SU-DHL-6 (cell line): ENCODE measurements around the gene CLPSL2.
"Not testable (repeated sequence)": the region's sequence is repeated elsewhere in the genome, so short reads cannot be mapped to it uniquely, and the experiment has no call there.

Experiments used
- H2AFZ ChIP-seq: fragments of 200-600 bp; sonication (generic); 2 replicates; pipeline ENCODE4 v1.6.1; 2014; ENCODE audit warnings: low read depth, mild to moderate bottlenecking, moderate library complexity, mixed read lengths, antibody characterized with exemption, low read length; ENCODE audit not compliant: severe bottlenecking
- H3F3A ChIP-seq: fragments of 200-600 bp; shearing (Covaris generic); 2 replicates; pipeline ENCODE4 v1.6.0; 2016; ENCODE audit warnings: antibody characterized with exemption, mild to moderate bottlenecking; ENCODE audit not compliant: insufficient read depth
- H3K27ac ChIP-seq: fragments of 200-600 bp; sonication (generic); 2 replicates; pipeline ENCODE4 v1.5.1; 2016; ENCODE audit warnings: low read depth, mild to moderate bottlenecking, low read length, moderate library complexity, mixed read lengths
- H3K27me3 ChIP-seq: fragments of 200-600 bp; sonication (generic), shearing (Covaris generic); 2 replicates; pipeline ENCODE4 v1.6.0; 2014; ENCODE audit warnings: mild to moderate bottlenecking, low read length
- H3K36me3 ChIP-seq: fragments of 200-600 bp; sonication (generic); 2 replicates; pipeline ENCODE4 v1.6.1; 2014; ENCODE audit warnings: mild to moderate bottlenecking, low read length, mixed read lengths
- H3K4me2 ChIP-seq: fragments of 300-600, 200-600 bp; shearing (Covaris generic), sonication (generic); 2 replicates; pipeline ENCODE4 v1.6.0; 2014; ENCODE audit warnings: low read length, low read depth, mild to moderate bottlenecking; ENCODE audit not compliant: poor library complexity, severe bottlenecking
- H3K4me3 ChIP-seq: fragments of 200-600 bp; sonication (generic); 2 replicates; pipeline ENCODE4 v1.5.1; 2014; ENCODE audit warnings: antibody characterized with exemption, low read length, mild to moderate bottlenecking, mixed read lengths; ENCODE audit not compliant: insufficient read depth, poor library complexity, severe bottlenecking
- H3K79me2 ChIP-seq: fragments of 200-600 bp; sonication (generic); 2 replicates; pipeline ENCODE4 v1.6.1; 2014; ENCODE audit warnings: mild to moderate bottlenecking, low read length, moderate library complexity; ENCODE audit not compliant: insufficient read depth
- H3K9ac ChIP-seq: fragments of 200-600 bp; sonication (generic); 2 replicates; pipeline ENCODE4 v1.7.0; 2014; ENCODE audit warnings: mild to moderate bottlenecking, low read length
- H3K9me2 ChIP-seq: fragments of 200-600 bp; sonication (generic); replicated peaks from 2 replicates; pipeline ENCODE4 v1.6.1; 2014; ENCODE audit warnings: low read length; ENCODE audit not compliant: insufficient read depth
- H3K9me3 ChIP-seq: fragments of 200-600 bp; sonication (generic); 2 replicates; pipeline ENCODE4 v1.6.1; 2014; ENCODE audit warnings: low read length, mixed read lengths; ENCODE audit not compliant: insufficient read depth
- H4K20me1 ChIP-seq: fragments of 200-600 bp; sonication (generic); 2 replicates; pipeline ENCODE4 v1.6.1; 2014; ENCODE audit warnings: low read depth, mild to moderate bottlenecking, antibody characterized with exemption, low read length, moderate library complexity, mixed read lengths
- CTCF ChIP-seq: fragments of 200-600 bp; sonication (generic); IDR thresholded peaks from one replicate; pipeline ENCODE4 v1.5.1; 2017; ENCODE audit warnings: antibody characterized with exemption, mild to moderate bottlenecking, low read length, moderate library complexity; ENCODE audit not compliant: insufficient read depth, poor library complexity, severe bottlenecking
- EZH2phosphoT487 ChIP-seq: fragments of 200-600 bp; sonication (generic), shearing (Covaris generic); conservative IDR thresholded peaks from 2 replicates; pipeline ENCODE4 v1.6.1; 2018; ENCODE audit warnings: mild to moderate bottlenecking, antibody characterized with exemption, low read length, moderate library complexity, mixed read lengths

Gene CLPSL2

GRCh38 chr6:35731414-35731735 is 45.0 kb upstream of the CLPSL2 start:
- H3K27me3 ChIP-seq: no peaks in the 10 kb centered on the region
- H3K79me2 ChIP-seq: no peaks in the 10 kb centered on the region
- peak overlapping the region; percentile 71 for H3K9ac ChIP-seq
- peak overlapping the region; percentile 57 for H3K4me3 ChIP-seq
- no peak for TF ChIP-seq EZH2phosphoT487
- no peak for TF ChIP-seq CTCF
- peak overlapping the region; percentile 59 for H3K4me2 ChIP-seq
- H2AFZ ChIP-seq: peak overlapping the region; percentile 81
- H3F3A ChIP-seq: peaks cover 52% of the 10 kb centered on the region
- H3K9me2 ChIP-seq: no peaks in the 10 kb centered on the region
- peak overlapping the region; percentile 93 for H3K27ac ChIP-seq
- no peaks in the 10 kb centered on the region for H4K20me1 ChIP-seq
- H3K36me3 ChIP-seq: no peaks in the 10 kb centered on the region
- H3K9me3 ChIP-seq: no peaks in the 10 kb centered on the region

GRCh38 chr6:35731736-35732532 is 44.5 kb upstream of the CLPSL2 start:
- H3K79me2 ChIP-seq: no peaks in the 10 kb centered on the region
- TF ChIP-seq EZH2phosphoT487: no peak
- no peak for TF ChIP-seq CTCF
- no peaks in the 10 kb centered on the region for H3K9me2 ChIP-seq
- no peaks in the 10 kb centered on the region for H3K36me3 ChIP-seq
- H3K4me2 ChIP-seq: peak overlapping the region; percentile 59
- H2AFZ ChIP-seq: peak overlapping the region; percentile 81
- H3K27ac ChIP-seq: peak overlapping the region; percentile 93
- peaks cover 47% of the 10 kb centered on the region for H3F3A ChIP-seq
- no peaks in the 10 kb centered on the region for H3K27me3 ChIP-seq
- H3K9me3 ChIP-seq: no peaks in the 10 kb centered on the region
- no peaks in the 10 kb centered on the region for H4K20me1 ChIP-seq
- peak overlapping the region; percentile 71 for H3K9ac ChIP-seq
- H3K4me3 ChIP-seq: peak overlapping the region; percentile 57

GRCh38 chr6:35733633-35734032 is 42.8 kb upstream of the CLPSL2 start:
- H3K27ac ChIP-seq: no peak overlapping the region
- no peak overlapping the region for H2AFZ ChIP-seq
- no peak overlapping the region for H3K9ac ChIP-seq
- TF ChIP-seq CTCF: no peak
- TF ChIP-seq EZH2phosphoT487: no peak
- H3F3A ChIP-seq: peaks cover 33% of the 10 kb centered on the region
- no peaks in the 10 kb centered on the region for H3K27me3 ChIP-seq
- no peaks in the 10 kb centered on the region for H3K9me2 ChIP-seq
- H4K20me1 ChIP-seq: no peaks in the 10 kb centered on the region
- no peaks in the 10 kb centered on the region for H3K79me2 ChIP-seq
- H3K9me3 ChIP-seq: no peaks in the 10 kb centered on the region
- no peaks in the 10 kb centered on the region for H3K36me3 ChIP-seq
- no peak overlapping the region for H3K4me2 ChIP-seq
- no peak overlapping the region for H3K4me3 ChIP-seq

GRCh38 chr6:35734319-35734718 is 42.1 kb upstream of the CLPSL2 start:
- H3K9ac ChIP-seq, H3K79me2 ChIP-seq, H3K27ac ChIP-seq, H2AFZ ChIP-seq, H3K27me3 ChIP-seq, H3K9me3 ChIP-seq, H3K36me3 ChIP-seq, H3K4me3 ChIP-seq, H3K4me2 ChIP-seq, H4K20me1 ChIP-seq, H3K9me2 ChIP-seq: not testable (repeated sequence)
- H3F3A ChIP-seq: peaks cover 27% of the 10 kb centered on the region
